Chondrocyte (in vitro differentiated cells): ENCODE results near the gene LRMDA. TPM values are rescaled to one million over a fixed set of nuclear protein-coding genes. Genes with fewer than 3 reads are reported as not detected.

Experiments used
- DNase-seq: peaks from one replicate; pipeline ENCODE4 v3.0.0; 2021; ENCODE audit warnings: mixed read lengths, low spot score
- H3K27ac Mint-ChIP-seq: one replicate; pipeline ENCODE4 v1.8.0; 2021; ENCODE audit warnings: mild to moderate bottlenecking, moderate library complexity, mixed read lengths; ENCODE audit not compliant: unreplicated experiment
- H3K27me3 Mint-ChIP-seq: 2 replicates; pipeline ENCODE4 v1.8.0; 2021; ENCODE audit warnings: low read depth, mixed read lengths
- H3K36me3 Mint-ChIP-seq: 2 replicates; pipeline ENCODE4 v1.8.0; 2021; ENCODE audit warnings: low read depth, mixed read lengths
- H3K4me1 Mint-ChIP-seq: 2 replicates; pipeline ENCODE4 v1.8.0; 2021; ENCODE audit warnings: low read depth, mild to moderate bottlenecking, mixed read lengths
- H3K4me3 Mint-ChIP-seq: one replicate; pipeline ENCODE4 v1.8.0; 2021; ENCODE audit warnings: mild to moderate bottlenecking, moderate library complexity, mixed read lengths; ENCODE audit not compliant: unreplicated experiment
- H3K9me3 Mint-ChIP-seq: 2 replicates; pipeline ENCODE4 v1.8.0; 2021; ENCODE audit warnings: low read depth, mixed read lengths
- total RNA-seq: library from RNA; stranded (reverse); gene quantifications from 3 replicates; pipeline ENCODE4 v1.2.1, GENCODE V29; 2021
- TF ChIP-seq, protein P1 (sequence below): fragments of 200-600 bp; sonication (generic); IDR thresholded peaks from 2 replicates; pipeline ENCODE4 v1.5.0; 2021; ENCODE audit warnings: antibody characterized with exemption, mild to moderate bottlenecking, moderate library complexity

The LRMDA gene
- total RNA-seq, 1 donor from 2014 or later = 2.8 TPM

DNA sequence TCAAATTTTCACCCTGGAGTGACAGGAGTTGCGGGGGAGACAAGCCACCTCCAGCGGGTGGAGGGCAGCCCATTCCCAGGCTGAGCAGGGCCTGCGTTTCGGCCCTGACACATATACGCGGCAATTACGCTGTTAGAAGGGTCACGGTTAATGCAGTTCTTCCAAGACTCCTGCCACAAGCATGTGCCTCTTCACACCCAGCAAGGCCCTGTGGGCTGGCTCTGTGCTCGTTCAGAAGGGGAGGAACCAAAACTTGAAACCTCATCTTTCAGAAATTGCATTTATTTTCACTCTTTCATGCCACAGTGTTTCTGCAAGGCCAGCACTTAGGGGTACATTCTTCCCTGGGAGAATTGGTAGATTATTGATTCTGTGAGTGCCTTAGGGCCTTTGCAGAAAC, 24.7 kb downstream of the LRMDA start:
- H3K27ac Mint-ChIP-seq = no peak overlapping the region

DNA sequence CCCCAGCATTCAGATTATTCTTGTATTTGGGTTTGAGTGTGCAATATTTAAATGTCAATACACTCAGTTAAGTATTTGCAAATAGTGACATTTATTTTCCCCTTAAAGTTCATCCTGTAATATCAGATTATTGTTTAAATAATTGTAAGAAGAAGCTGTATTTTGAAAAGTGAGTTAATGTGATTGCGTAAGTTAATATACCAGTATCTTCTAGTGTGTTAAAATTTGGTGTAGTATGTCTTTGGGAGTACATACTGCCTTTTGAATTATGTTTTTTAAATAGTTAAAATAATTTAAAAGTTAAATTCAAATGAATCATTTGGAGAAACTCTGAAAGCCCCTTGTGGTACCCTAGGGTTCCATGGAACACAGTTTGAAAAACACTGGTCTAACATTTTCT, 28.6 kb downstream of the LRMDA start:
- no peaks in the 10 kb centered on the region for H3K9me3 Mint-ChIP-seq
- peaks cover 16% of the 10 kb centered on the region for H3K27me3 Mint-ChIP-seq
- no peak overlapping the region for H3K4me3 Mint-ChIP-seq
- no peaks in the 10 kb centered on the region for H3K36me3 Mint-ChIP-seq
- H3K27ac Mint-ChIP-seq = no peak overlapping the region
- H3K4me1 Mint-ChIP-seq = no peaks in the 10 kb centered on the region
- DNase-seq = no peak
- TF ChIP-seq, protein P1, sequence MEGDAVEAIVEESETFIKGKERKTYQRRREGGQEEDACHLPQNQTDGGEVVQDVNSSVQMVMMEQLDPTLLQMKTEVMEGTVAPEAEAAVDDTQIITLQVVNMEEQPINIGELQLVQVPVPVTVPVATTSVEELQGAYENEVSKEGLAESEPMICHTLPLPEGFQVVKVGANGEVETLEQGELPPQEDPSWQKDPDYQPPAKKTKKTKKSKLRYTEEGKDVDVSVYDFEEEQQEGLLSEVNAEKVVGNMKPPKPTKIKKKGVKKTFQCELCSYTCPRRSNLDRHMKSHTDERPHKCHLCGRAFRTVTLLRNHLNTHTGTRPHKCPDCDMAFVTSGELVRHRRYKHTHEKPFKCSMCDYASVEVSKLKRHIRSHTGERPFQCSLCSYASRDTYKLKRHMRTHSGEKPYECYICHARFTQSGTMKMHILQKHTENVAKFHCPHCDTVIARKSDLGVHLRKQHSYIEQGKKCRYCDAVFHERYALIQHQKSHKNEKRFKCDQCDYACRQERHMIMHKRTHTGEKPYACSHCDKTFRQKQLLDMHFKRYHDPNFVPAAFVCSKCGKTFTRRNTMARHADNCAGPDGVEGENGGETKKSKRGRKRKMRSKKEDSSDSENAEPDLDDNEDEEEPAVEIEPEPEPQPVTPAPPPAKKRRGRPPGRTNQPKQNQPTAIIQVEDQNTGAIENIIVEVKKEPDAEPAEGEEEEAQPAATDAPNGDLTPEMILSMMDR = no peak

More for the DNA sequence above, 24.7 kb downstream of the LRMDA start:
- Mint-ChIP-seq H3K4me3 (no peak overlapping the region), H3K9me3 (no peaks in the 10 kb centered on the region), H3K4me1 (no peaks in the 10 kb centered on the region), H3K27me3 (peaks cover 39% of the 10 kb centered on the region), H3K36me3 (no peaks in the 10 kb centered on the region)
- DNase-seq = no peak
- TF ChIP-seq, protein P1 = no peak

DNA sequence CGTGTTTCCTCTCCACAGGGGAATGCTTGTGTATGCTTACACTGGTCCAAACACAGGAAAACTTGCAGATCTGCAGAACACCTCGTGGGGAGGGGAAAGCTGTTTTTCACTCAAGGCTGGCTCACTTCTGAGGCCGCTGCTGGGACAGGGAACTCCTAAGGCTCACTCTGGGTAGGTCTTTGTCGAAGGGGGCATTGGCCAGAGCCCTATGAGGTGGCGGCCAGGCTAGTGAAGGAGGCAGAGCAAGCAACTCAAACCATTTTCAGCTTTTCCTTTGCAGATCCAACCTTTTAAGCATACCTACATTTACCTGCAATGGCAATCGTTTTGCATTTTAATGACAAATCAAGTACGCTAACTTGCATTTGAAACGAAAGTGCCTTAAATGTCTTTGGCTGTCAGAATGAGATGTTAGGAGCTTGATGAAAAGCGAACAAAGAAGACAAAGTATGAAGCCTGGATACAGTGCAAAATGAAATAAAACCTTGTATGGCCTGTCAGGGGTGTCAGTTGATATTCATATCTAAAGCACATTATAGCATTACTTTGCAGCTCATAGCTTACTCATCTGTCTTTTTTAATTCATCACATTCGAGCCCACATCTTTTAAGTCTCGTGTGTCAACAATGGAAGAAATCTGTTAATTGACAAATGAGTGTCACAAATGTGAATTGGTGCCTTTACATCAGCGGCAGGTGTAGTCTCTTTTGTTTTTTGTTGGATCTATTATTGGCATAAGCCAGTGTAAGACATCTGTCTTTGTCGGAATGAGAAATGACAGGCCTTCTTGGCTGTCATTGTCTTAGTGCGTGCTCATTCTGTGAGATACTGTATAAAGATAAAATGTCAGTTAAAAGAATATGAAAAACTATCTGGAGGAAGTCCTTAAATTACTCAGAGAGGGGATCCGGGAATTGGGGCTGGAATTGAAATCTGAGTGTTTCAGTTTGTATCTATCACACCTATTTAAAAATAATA, 30.5 kb downstream of the LRMDA start:
- Mint-ChIP-seq H3K36me3 (no peaks in the 10 kb centered on the region), H3K27ac (no peak overlapping the region), H3K27me3 (peaks cover 17% of the 10 kb centered on the region), H3K4me1 (no peaks in the 10 kb centered on the region), H3K4me3 (no peak overlapping the region), H3K9me3 (no peaks in the 10 kb centered on the region)
- no peak for DNase-seq
- TF ChIP-seq, protein P1 = no peak

- Mint-ChIP-seq H3K27me3 (peaks cover 13% of the 10 kb centered on the region), H3K4me1 (no peaks in the 10 kb centered on the region), H3K27ac (no peak overlapping the region), H3K36me3 (no peaks in the 10 kb centered on the region), H3K9me3 (no peaks in the 10 kb centered on the region), H3K4me3 (no peak overlapping the region)
- no peak for DNase-seq
- TF ChIP-seq, protein P1 = no peak
Measured at GRCh38 chr10:75462865-75463264, 31.4 kb downstream of the LRMDA start.

DNA sequence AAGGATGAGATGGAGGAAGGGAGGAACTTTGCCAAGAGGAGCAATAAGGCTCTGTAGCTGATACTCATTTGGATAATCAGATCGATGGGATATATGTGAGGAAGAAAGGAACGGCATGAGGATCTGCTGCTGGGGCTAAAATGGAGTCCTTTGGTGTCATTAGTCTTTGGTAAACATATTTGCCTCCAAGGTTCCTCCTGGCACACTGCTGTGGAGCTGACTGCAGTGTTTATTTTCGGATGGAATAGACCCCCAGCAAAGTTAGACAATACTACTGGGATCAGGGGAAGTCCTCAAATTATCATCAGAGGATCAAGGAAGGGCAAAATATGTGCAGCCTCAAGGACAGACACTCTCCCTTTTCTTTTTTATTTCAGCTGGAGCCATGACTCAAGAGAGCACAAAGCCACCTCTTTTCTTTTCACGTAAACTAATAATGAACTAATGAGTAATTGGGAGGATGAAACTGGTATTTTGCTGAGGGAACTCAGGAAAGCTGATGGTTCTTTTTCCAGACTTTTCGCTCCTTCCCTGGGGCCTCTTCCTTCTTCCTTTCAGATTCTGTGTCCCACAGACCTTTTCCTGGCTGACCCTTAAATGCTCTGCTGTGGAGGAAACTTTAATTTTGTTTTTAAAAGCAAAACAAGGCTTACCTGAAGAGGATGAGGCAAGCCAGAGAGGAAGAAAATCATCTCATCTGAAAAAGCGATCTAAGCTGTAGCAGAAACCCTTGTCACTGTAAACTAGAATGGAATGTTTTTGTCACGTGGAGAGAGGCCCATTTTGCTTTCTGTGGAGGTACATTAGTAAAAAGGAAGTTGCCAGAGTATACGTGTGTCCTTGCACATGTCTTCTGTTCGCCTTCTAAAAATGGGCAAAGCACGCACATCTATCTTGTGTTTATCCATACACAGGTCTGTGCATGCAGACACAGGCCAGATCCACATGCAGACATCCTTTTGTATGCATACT, 33.3 kb downstream of the LRMDA start:
- Mint-ChIP-seq H3K4me3 (no peak overlapping the region), H3K27ac (no peak overlapping the region), H3K27me3 (peaks cover 4% of the 10 kb centered on the region), H3K4me1 (peaks cover 9% of the 10 kb centered on the region), H3K36me3 (no peaks in the 10 kb centered on the region), H3K9me3 (no peaks in the 10 kb centered on the region)
- TF ChIP-seq, protein P1 = no peak
- DNase-seq = no peak
